Measurements from ENCODE around the gene RMND5B.

DNA sequence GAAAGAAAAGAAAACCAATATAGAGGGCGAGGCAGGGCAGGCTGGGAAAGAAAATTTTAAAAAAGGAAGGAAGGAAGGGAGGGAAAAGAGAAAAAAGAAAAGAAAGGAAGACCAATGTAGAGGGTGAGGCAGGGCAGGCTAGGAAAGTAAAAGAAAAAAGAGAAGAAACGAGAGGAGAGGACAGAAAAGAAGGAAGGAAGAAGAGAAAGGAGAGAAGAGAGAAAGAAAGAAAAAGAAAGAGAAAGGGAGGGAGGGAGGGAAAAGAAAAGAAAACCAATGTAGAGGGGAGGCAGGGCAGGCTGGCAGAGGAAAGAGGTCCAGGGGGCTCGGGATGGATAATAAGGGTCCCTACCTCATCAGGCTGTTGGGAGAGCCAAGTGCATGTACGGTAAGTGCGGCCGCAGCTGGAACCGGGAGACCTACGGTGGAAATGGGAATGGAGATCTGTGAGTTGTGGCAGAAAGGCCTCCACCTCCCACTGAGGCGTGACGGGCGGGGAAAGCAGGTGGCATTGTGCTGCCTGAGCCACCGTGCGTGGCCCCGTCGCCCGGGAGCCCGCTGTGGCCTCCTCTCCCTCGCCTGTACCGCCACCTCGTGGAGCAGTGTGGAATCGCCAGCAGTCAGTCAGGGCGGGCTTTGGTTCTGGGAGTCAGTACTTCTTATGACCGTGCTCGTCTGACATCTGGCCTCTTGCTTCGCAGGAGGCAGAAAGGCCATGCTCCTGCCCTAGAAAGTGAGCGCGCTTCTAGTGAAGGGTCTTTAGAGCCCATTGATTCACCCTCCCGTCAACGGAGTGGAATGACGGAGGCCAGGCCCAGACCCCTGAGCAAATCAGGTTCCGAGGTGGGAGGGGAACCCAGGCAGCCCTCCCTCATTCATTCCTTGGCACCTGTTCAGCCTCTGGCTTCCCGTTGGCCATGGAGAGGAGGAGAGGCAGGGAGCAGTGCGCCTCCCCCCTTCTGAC lies 33.2 kb downstream of the RMND5B start:
- TF ChIP-seq, protein P1, sequence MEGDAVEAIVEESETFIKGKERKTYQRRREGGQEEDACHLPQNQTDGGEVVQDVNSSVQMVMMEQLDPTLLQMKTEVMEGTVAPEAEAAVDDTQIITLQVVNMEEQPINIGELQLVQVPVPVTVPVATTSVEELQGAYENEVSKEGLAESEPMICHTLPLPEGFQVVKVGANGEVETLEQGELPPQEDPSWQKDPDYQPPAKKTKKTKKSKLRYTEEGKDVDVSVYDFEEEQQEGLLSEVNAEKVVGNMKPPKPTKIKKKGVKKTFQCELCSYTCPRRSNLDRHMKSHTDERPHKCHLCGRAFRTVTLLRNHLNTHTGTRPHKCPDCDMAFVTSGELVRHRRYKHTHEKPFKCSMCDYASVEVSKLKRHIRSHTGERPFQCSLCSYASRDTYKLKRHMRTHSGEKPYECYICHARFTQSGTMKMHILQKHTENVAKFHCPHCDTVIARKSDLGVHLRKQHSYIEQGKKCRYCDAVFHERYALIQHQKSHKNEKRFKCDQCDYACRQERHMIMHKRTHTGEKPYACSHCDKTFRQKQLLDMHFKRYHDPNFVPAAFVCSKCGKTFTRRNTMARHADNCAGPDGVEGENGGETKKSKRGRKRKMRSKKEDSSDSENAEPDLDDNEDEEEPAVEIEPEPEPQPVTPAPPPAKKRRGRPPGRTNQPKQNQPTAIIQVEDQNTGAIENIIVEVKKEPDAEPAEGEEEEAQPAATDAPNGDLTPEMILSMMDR (IDR thresholded peaks at IDR 0.05), result peak; percentile 94 to 100 (median 97)
- no peak for TF ChIP-seq POLR2AphosphoS5 (IDR thresholded peaks at IDR 0.05)
- no peak for TF ChIP-seq POLR2A (IDR thresholded peaks at IDR 0.05)
- no peak for TF ChIP-seq EP300 (IDR thresholded peaks at IDR 0.05)

Measured in sigmoid colon (tissue), 4 donors.